BE2C (cell line): ENCODE results near the gene CARD10.

Experiments
- DNase-seq: peaks from one replicate; pipeline ENCODE4 v3.0.0-alpha.2; 2020
- H3K27me3 ChIP-seq: fragments of 250-450 bp; sonication (Bioruptor Pico); 2 replicates; pipeline ENCODE4 v1.5.1; 2020; ENCODE audit warnings: mild to moderate bottlenecking
- H3K36me3 ChIP-seq: fragments of 250-450 bp; sonication (Bioruptor Pico); 2 replicates; pipeline ENCODE4 v1.5.1; 2020; ENCODE audit warnings: mild to moderate bottlenecking
- H3K4me1 ChIP-seq: fragments of 250-450 bp; sonication (Bioruptor Pico); 2 replicates; pipeline ENCODE4 v1.5.1; 2020
- H3K4me3 ChIP-seq: 2 replicates; pipeline ENCODE4 v1.5.1; 2011; ENCODE audit warnings: low read depth, low read length
- H3K9me3 ChIP-seq: fragments of 250-450 bp; sonication (Bioruptor Pico); 2 replicates; pipeline ENCODE4 v1.5.1; 2020
- CTCF ChIP-seq: IDR thresholded peaks from 2 replicates; pipeline ENCODE4 v1.5.1; 2012; ENCODE audit warnings: mild to moderate bottlenecking, low read depth, low read length

The CARD10 gene

GRCh38 chr22:37484480-37485394, 34.5 kb downstream of the CARD10 start:
- no peak overlapping the region for H3K4me3 ChIP-seq
- no peaks in the 10 kb centered on the region for H3K27me3 ChIP-seq
- H3K9me3 ChIP-seq: no peaks in the 10 kb centered on the region
- no peaks in the 10 kb centered on the region for H3K36me3 ChIP-seq
- no peak for TF ChIP-seq CTCF
- no peaks in the 10 kb centered on the region for H3K4me1 ChIP-seq
- DNase-seq: no peak

GRCh38 chr22:37483050-37483449, 36.2 kb downstream of the CARD10 start:
- no peak for DNase-seq
- Histone ChIP-seq H3K27me3 (no peaks in the 10 kb centered on the region), H3K9me3 (no peaks in the 10 kb centered on the region), H3K4me1 (no peaks in the 10 kb centered on the region), H3K4me3 (no peak overlapping the region), H3K36me3 (no peaks in the 10 kb centered on the region)
- TF ChIP-seq CTCF: no peak

GRCh38 chr22:37482244-37482643, 37.0 kb downstream of the CARD10 start:
- TF ChIP-seq CTCF: no peak
- H3K36me3 ChIP-seq: no peaks in the 10 kb centered on the region
- H3K9me3 ChIP-seq: no peaks in the 10 kb centered on the region
- no peak for DNase-seq
- H3K27me3 ChIP-seq: no peaks in the 10 kb centered on the region
- no peak overlapping the region for H3K4me3 ChIP-seq
- H3K4me1 ChIP-seq: no peaks in the 10 kb centered on the region

- Histone ChIP-seq H3K27me3 (no peaks in the 10 kb centered on the region), H3K9me3 (no peaks in the 10 kb centered on the region), H3K36me3 (no peaks in the 10 kb centered on the region), H3K4me1 (no peaks in the 10 kb centered on the region), H3K4me3 (no peak overlapping the region)
- TF ChIP-seq CTCF: no peak
- DNase-seq: no peak
Observed at GRCh38 chr22:37481347-37481907, 37.8 kb downstream of the CARD10 start.

- no peak for DNase-seq
- TF ChIP-seq CTCF: no peak
- no peaks in the 10 kb centered on the region for H3K36me3 ChIP-seq
- H3K4me3 ChIP-seq: no peak overlapping the region
- H3K9me3 ChIP-seq: no peaks in the 10 kb centered on the region
- H3K27me3 ChIP-seq: no peaks in the 10 kb centered on the region
- H3K4me1 ChIP-seq: no peaks in the 10 kb centered on the region
Observed at GRCh38 chr22:37480387-37481346, 38.5 kb downstream of the CARD10 start.
